Right cardiac atrium (tissue), 5 donors: ENCODE data around the gene CYP2C19. TPM values are rescaled to one million over a fixed set of nuclear protein-coding genes. Genes with fewer than 3 reads are reported as not detected.
"Not testable (repeated sequence)": the region's sequence is repeated elsewhere in the genome, so short reads cannot be mapped to it uniquely, and the experiment has no call there.

Experiments used
- ATAC-seq, 2 donors: fragments of 200-7000 bp; cut with Tn5 transposase; one replicate each; pipeline versions ENCODE4 v1.8.0 to v1.9.1; 2020; ENCODE audit warnings: moderate library complexity in 2 of 2, mild to moderate bottlenecking in 1 of 2
- DNase-seq, 3 donors: peaks; one replicate each; pipeline ENCODE4 v3.0.0-alpha.2; 2020
- H3K27ac ChIP-seq: one replicate; pipeline ENCODE4 v1.5.1; 2013; ENCODE audit warnings: mild to moderate bottlenecking, low read length, control low read depth, moderate library complexity
- H3K27me3 ChIP-seq: one replicate; pipeline ENCODE4 v1.6.1; 2013; ENCODE audit not compliant: control insufficient read depth, insufficient read depth
- H3K4me1 ChIP-seq: one replicate; pipeline ENCODE4 v1.6.1; 2013; ENCODE audit warnings: low read length; ENCODE audit not compliant: control insufficient read depth, insufficient read depth
- H3K4me3 ChIP-seq: one replicate; pipeline ENCODE4 v1.5.1; 2013; ENCODE audit warnings: low read length, control low read depth
- H3K9me3 ChIP-seq: one replicate; pipeline ENCODE4 v1.6.1; 2013; ENCODE audit warnings: low read length; ENCODE audit not compliant: control insufficient read depth
- WGBS: extraction: QIAGEN DNeasy Blood & Tissue Kit; methylation state at CpG from one replicate; pipeline ENCODE4 v1.1.7; 2013; 5-methylcytosine and 5-hydroxymethylcytosine counted together
- intact Hi-C, 4 donors: fragments of 100-400 bp; cut with DNase I; formaldehyde crosslinking; loops; one replicate each; pipeline versions ENCODE4 v1.11.0 to v1.14.0; 2022 to 2023
- polyA plus RNA-seq: library from polyadenylated mRNA; stranded (reverse); fragments of 200-250 nt; gene quantifications from one replicate; pipeline ENCODE4 v1.2.3, GENCODE V29; 2013
- total RNA-seq, 4 donors: library from RNA; stranded (reverse); fragmentation: NEBNext Ultra II Directional; extraction: Animal tissue kit (Norgen Biotek cat#: 25700); gene quantifications; one replicate each; pipeline ENCODE4 v1.2.1, GENCODE V29; 2021
- donor health status: healthy with polysubstance abuse.
- donor health status: DM: no; HTN: yes; CAD: no.
- donor health status: DM: no; HTN: no; CAD: no.
- donor health status: DM: no; HTN: yes; CAD: no; lungs with severe emphysema.
- donor health status: DM: yes; HTN: yes; CAD: no.

The CYP2C19 gene
- total and polyA plus RNA-seq, 5 donors: 0.05 TPM; not detected in 4

DNA sequence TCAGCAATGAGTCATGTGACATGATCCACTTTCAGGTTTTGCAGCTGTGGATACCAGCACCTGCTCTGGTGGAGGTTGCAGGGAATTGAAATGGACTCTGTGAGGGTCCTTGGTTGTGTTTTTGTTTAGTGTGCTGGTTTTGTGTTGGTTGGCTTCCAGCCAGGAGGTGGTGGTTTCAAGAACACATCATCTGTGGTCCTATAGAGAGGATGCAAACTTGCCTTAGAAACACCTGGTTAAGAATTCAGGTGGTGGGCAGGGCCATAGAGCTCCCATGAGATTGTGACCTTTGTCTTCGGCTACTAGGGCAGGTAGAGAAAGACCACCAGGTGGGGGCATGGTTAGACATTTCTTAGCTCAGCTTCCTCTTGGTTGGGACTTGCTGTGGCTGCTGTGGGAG is 116.7 kb downstream of the CYP2C19 start:
- ATAC-seq (no peak), DNase-seq (no peak)
- WGBS: 78% methylated on average over 1 of the region's 1 CpG
- Histone ChIP-seq H3K27ac (no peak overlapping the region), H3K4me1 (no peaks in the 10 kb centered on the region), H3K27me3 (no peaks in the 10 kb centered on the region), H3K4me3 (no peak overlapping the region), H3K9me3 (no peaks in the 10 kb centered on the region)
- intact Hi-C loops: no loop called here

GRCh38 chr10:94889123-94889522 is 126.6 kb downstream of the CYP2C19 start:
- Histone ChIP-seq H3K9me3 (no peaks in the 10 kb centered on the region), H3K4me3 (no peak overlapping the region), H3K27ac (no peak overlapping the region), H3K4me1 (no peaks in the 10 kb centered on the region), H3K27me3 (no peaks in the 10 kb centered on the region)
- ATAC-seq (no peak), DNase-seq (no peak)
- intact Hi-C loops: no loop called here
- WGBS: 74% methylated on average over 3 of the region's 3 CpGs

DNA sequence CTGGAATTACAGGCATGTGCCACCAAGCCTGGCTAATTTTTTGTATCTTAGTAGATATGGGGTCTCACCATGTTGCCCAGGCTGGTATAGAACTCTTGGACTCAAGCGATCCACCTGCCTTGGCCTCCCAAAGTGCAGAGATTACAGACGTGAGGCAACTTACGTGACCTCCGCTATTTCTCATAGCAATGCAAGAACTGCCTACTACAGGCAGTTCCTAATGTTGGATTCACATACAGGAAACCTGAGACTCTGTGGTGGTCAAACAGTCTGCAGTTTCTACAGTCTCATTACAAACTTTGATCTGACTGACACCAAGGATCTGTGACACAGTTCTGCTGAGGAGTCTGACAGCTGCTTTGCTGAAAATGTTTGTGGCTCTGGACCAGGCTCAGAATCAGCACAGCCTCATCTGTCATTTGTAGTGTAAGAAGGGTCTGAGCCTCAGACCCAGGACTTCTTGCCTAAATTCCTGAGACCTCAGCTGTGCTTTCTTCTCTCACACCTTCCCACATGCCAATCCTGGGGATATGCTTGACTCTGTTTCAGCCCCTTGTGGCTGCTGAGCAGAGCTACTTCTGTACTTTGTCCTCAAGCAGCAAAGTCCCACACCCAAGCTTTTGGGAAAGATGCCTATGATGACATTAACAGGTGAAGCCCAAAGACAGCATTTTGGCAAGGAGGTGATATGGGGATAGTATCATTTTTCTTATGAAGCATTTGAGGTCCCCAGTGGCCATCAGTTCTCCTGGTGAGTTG is 128.0 kb downstream of the CYP2C19 start:
- Histone ChIP-seq H3K27ac (no peak overlapping the region), H3K27me3 (no peaks in the 10 kb centered on the region), H3K4me3 (no peak overlapping the region), H3K9me3 (no peaks in the 10 kb centered on the region), H3K4me1 (no peaks in the 10 kb centered on the region)
- intact Hi-C loops: no loop called here
- DNase-seq: no peak
- 90% methylated on average over 4 of the region's 4 CpGs for WGBS
- no peak for ATAC-seq

- not testable (repeated sequence) for ATAC-seq
Measured at GRCh38 chr10:94898414-94898813, 135.9 kb downstream of the CYP2C19 start.

GRCh38 chr10:94902080-94902479 is 139.6 kb downstream of the CYP2C19 start:
- ATAC-seq (no peak), DNase-seq (no peak)
- no peak overlapping the region for H3K4me3 ChIP-seq
- no peak overlapping the region for H3K27ac ChIP-seq
- WGBS: 70% methylated on average over 1 of the region's 1 CpG
- no peaks in the 10 kb centered on the region for H3K4me1 ChIP-seq
- intact Hi-C loops: no loop called here
- H3K27me3 ChIP-seq: no peaks in the 10 kb centered on the region
- H3K9me3 ChIP-seq: no peaks in the 10 kb centered on the region

More at GRCh38 chr10:94898414-94898813, 135.9 kb downstream of the CYP2C19 start:
- WGBS: 68% methylated on average over 7 of the region's 7 CpGs
- H3K4me3 ChIP-seq, H3K9me3 ChIP-seq, H3K27ac ChIP-seq, H3K4me1 ChIP-seq, intact Hi-C loops, DNase-seq, H3K27me3 ChIP-seq: not testable (repeated sequence)

DNA sequence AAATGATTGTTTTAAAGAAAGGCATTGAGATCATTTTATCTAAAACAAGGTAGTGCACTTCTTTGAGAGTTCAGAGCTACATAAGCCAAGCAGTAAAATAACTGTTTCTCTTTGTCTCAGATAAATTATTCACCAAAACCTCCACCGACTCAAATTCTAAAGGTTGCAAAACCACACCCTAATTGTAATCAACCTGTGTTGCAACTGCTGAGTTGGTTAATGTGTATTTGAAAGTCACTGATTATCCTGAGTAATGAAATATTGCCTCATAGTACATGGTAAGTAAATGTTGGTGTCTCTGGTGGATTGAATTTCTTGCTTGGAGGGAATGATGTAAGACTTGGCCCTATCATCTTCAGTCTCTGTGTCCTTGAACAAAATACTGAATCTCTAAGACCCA is 140.1 kb downstream of the CYP2C19 start:
- ATAC-seq (no peak), DNase-seq (no peak)

More for the DNA sequence above, 140.1 kb downstream of the CYP2C19 start:
- no peak overlapping the region for H3K27ac ChIP-seq
- H3K27me3 ChIP-seq: no peaks in the 10 kb centered on the region
- H3K4me1 ChIP-seq: no peaks in the 10 kb centered on the region
- WGBS: 0% methylated on average over 1 of the region's 1 CpG
- intact Hi-C loops: no loop called here
- no peaks in the 10 kb centered on the region for H3K9me3 ChIP-seq
- no peak overlapping the region for H3K4me3 ChIP-seq

Other genes starting within 250 kb of the CYP2C19 start
- 1 to 10 TPM; 1.3 to 2.7 (median 2.2) TPM for gene HELLS, start 216.9 kb upstream of the CYP2C19 start, total RNA-seq
- gene HELLS, start 216.9 kb upstream of the CYP2C19 start, polyA plus RNA-seq: 0.66 TPM
- not detected for gene CYP2C18, start 79.0 kb upstream of the CYP2C19 start, total RNA-seq
- gene CYP2C18, start 79.0 kb upstream of the CYP2C19 start, polyA plus RNA-seq: not detected
- not detected for gene CYP2C9, start 176.0 kb downstream of the CYP2C19 start, total RNA-seq
- 0.18 TPM for gene CYP2C9, start 176.0 kb downstream of the CYP2C19 start, polyA plus RNA-seq